ENCODE data around the gene SCP2D1.

- TF ChIP-seq CTCF (conservative IDR thresholded peaks at IDR 0.05; ENCODE audit: low read depth in 2 of 2) (no peak), JUNB (IDR thresholded peaks at IDR 0.05; ENCODE audit: unreplicated experiment) (no peak), EZH2 (IDR thresholded peaks at IDR 0.05; ENCODE audit: low read depth, unreplicated experiment) (no peak), POLR2AphosphoS5 (IDR thresholded peaks at IDR 0.05; ENCODE audit: low read depth) (no peak)
These were observed 38.0 kb upstream of the SCP2D1 start for GRCh38 chr20:18775633-18776032.

Data from GM23338 (cell line).